MV-4-11 (cell line): ENCODE measurements around the gene RAB31.

Source experiments
- DNase-seq: peaks from one replicate; lab custom pipeline; 2025; lab: John Stamatoyannopoulos, UW

RAB31 gene

DNA sequence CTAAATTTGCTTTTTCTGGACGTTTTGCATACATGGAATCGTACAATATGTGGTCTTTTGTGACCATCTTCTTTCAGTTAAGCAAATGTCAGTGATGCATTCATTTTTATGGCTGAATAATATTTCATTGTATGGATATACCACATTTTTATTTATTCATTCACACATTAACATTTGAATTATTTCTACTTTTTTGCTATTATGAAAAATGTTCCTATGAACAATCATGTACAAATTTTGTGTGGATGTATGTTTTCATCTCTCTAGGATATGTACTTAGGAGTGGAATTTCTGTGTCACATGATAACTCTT is 110.3 kb downstream of the RAB31 start:
- no peak for DNase-seq

- no peak for DNase-seq
These were observed 112.0 kb downstream of the RAB31 start for GRCh38 chr18:9820127-9820526.

GRCh38 chr18:9820719-9821118 is 112.6 kb downstream of the RAB31 start:
- DNase-seq = no peak

- no peak for DNase-seq
These were observed 114.6 kb downstream of the RAB31 start for GRCh38 chr18:9822587-9823185.

- no peak for DNase-seq
These were observed 115.8 kb downstream of the RAB31 start for GRCh38 chr18:9823805-9824473.

DNA sequence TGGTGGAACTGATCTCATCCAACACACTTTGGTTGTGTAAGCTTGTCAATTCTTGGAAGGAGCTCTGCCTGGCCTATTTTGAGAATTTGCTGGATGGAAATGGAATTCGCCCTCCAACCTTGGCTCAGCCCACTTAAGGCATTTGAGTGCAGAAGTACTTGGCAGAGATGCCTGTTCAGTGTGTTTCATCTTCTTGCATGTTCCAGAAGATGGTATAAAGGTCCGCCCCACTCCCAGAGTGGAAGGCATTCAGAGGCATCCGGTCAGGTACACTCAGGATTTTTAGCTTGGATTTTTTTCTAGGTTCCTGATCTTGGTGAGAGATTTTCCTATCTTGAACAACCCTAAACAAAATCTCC is 116.4 kb downstream of the RAB31 start:
- no peak for DNase-seq

DNA sequence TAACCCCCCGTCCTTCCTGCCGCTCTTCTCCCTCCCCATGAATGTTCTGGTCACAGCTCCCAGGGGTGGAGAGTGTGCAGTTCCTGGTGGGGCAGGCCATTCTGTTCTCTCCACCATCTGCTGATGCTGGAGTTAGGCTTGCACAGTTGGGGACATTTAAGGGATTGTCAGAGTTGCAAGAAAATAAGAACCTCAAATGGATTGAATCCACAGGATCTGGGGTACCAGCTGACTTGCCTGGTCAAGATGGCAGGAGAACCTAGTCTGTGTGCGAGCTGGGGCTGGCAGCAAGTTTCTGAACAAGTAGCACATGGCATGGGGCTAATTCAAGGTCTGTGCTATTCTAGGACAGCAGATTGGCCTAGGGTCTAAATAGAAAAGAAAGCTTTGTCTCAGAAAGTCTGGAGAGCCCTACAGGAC is 116.9 kb downstream of the RAB31 start:
- DNase-seq = no peak

GRCh38 chr18:9825571-9826073 is 117.5 kb downstream of the RAB31 start:
- peak; percentile 93 for DNase-seq

DNA sequence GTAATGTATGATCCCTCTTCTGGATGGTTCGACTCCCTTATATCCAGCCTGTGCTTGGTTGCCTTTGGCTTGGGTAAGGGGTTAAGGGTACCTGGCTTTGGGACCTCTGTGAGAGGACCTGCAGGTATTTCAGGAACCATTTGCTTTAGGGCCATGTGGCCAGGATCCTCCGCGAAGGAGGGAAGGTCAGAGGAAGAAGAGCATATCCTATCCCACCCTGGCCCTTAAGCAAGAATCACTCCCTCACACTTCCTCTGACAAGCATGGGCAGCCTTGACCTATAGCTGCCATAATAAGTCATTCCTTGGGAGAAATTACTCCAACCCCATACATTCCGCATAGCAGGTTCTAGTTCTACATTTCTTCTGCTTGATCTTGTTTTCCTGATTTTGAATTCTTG is 118.6 kb downstream of the RAB31 start:
- peak; percentile 38 for DNase-seq

DNA sequence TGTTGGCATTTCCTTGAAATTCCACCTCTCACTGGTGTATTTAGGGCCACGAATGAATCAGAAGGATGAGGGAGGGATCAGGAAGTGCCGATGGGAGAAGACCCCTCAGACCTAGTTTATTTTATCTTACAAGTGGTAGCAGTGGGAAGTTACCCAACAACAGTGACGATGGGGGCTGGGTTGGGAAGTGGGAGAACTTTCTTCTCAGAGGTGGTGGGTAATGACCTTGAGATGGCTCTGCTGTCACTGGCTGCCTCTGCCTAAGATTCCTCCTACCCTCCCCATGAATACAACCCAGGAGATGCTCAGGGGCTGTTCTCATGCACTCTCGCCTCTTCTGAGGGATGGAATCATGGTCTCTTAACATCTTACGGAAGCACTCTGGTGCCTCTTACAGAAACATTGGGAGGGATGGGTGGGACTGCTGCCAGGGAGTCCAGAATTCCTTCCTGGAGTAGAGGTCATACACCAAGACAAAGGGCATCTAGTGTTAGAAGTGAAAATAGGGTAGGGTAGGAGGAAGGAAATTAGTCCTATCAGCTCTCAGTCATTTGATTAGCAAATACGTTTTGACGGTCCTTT is 119.2 kb downstream of the RAB31 start:
- peak; percentile 15 for DNase-seq

DNA sequence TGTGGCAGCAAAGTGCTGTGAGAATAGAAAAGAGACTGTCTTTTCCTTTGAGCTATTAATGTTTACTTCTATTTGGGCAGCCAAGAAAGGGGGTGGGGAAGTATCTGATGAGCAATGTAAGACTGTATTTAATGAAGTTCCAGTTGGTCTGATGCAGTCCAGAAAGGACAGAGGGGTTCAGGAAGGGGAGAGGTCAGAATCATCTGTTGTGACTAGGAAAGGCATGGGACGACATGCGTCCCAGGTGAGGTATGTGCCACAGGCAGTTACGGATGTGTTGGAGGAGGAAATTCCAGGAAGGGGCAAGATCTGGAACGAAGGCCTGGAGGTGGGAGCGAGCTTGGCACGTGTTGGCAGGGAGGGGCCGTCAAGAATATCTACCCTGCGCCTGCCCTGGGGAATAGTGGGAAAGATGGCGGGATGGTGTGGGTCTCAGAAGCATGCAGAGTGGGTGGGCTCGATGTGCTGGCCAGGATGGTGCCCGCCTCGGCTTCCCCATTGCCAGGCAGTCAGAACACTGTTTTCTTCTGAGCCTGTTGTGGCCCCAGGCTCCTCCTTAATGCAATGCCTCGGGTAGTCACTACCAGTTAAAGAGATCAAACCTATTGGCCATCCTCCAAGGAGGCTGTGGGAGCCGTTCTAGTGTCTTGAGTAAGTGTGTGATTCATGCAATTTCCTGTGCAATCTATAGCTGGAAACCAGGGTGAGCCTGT is 119.8 kb downstream of the RAB31 start:
- peak; percentile 98 for DNase-seq

- peak; percentile 37 for DNase-seq
These were observed 120.7 kb downstream of the RAB31 start for GRCh38 chr18:9828506-9829396.

- no peak for DNase-seq
These were observed 121.3 kb downstream of the RAB31 start for GRCh38 chr18:9829397-9829712.

GRCh38 chr18:9831036-9831722 is 123.1 kb downstream of the RAB31 start:
- DNase-seq = no peak

DNA sequence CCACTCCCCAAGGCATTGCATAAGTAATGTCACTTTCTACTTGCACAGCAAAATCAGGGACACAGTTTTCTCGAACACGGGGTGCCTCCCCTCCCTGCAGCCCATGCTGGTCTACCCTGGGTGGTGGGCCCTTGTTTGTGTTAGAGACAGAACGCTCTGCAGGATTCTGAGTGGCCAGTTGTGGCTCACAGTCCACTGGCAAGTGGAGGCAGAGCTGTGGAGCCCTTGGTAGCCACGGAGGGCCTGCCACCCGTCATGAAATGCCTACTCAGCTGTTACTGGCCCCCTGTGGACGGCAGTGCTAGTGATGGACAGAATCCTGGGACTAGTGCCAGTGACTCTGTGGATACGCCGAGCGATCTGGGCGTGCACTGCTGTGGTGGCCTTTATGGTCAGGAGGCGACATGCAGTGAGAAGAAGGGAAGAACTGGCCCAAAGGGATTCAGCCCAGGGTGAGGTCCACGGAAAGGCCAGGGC is 123.7 kb downstream of the RAB31 start:
- DNase-seq = no peak

DNA sequence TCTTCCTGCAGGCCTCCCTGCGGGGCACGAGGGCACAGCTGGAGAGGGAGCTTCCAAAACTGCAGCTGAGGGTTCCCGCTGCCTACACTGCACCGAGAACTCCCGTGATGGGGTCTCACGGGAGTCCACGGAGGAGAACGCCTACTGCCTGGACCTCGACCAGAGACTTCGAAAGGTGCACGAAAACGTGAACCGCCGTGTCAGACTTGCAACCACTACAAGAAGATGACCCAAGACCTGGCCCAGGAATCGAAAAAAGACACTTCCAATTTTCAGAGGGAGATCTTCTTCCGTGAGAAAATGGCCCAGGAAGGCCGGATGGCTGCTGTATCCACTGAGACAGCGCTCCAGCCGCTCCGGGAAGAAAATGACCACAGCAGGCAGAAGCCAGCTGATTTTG is 124.8 kb downstream of the RAB31 start:
- DNase-seq = no peak

DNA sequence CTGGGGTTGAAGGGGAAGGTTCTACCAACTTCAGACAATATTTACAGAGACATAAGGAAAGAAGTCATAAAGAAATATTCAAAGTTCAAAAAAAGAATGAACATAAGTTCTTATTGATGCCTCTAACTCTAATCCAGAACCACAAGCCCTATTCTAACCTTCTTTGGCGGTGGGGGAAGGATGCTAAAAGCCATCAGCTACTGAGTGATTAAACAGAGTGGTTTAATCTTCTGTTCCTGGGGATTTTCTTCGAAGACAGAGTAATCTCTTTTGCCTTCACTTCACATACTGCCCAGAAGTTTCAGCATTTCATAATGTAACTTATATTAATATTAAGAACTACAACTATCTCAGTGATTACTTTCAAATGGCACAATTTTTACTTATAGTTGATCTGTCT is 126.5 kb downstream of the RAB31 start:
- DNase-seq = no peak

- no peak for DNase-seq
These were observed 127.1 kb downstream of the RAB31 start for GRCh38 chr18:9835113-9835755.

GRCh38 chr18:9835825-9836224 is 127.7 kb downstream of the RAB31 start:
- no peak for DNase-seq

DNA sequence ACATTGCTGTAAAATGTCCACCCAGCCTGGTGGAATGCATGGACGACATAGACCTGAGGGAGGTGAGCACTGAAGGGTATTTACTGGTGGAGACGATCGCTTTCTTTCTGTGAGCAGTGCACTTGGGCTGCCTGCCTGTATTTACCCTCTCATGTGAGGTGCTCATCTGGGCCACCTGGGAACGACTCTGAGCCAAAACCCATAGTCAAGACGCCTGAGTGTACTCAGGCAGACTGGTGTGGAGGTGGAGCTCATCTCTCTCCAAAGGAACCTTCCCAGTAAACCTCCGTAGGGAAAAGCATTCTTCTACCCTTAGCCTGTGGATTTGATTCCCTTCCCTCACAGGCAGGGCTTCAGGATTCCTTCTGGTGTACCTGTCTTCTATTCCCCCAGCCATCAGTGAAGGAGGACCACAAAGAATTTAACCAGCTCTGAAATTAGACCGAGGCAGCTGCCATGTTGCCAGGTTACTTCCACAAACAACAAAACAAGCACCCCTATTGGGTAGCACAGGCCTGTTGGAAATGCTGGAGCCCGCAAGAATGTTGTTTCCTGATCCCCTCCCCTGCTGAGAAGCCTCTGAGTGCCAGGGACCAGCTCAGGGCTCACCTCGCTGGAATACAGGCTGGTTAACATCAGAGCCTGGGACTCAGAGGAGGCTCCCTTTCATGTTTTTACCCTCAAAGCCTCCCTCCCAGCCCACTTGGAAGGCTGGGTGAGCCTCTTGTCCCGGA is 130.2 kb downstream of the RAB31 start:
- no peak for DNase-seq
